ENCODE measurements around the gene CDC14A.

Gene CDC14A

GRCh38 chr1:100457683-100458082, 105.4 kb downstream of the CDC14A start:
- no peak for DNase-seq

GRCh38 chr1:100458661-100459357, 106.5 kb downstream of the CDC14A start:
- no peak for DNase-seq

DNA sequence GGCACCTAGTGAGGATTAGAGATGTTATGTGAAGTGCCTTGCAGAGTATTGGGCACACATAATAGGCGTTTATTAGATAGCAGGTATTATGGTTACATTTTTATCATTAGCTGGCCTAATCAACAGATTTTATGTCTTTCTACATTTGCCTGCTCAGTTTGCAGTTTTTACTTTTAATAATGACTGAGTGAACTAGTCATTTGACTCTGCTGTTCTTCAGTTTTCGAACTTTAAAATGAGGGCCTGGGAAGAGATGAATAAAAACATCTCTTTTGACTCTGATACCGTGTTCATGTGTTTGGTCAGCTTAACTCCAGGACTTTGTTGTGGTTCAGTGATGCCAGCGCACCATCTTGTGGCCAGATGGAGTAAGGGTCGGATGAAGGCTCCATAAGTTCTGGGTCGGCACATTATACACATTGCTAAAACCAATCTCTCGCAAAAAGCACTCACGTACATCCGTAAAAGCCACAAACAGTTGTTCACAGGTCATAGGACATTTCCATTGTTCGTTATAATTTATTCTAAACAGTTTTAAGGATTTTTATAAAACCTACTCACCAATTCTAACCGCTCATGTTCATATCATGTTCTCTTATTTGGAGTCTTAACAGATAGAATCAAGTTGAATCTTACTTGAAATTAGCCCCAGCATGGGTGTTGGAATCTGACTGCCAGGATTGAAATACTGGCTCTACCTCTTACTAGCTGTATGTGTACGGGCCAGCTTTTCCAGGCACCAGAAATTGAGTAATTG, 107.2 kb downstream of the CDC14A start:
- peak; percentile 73 for DNase-seq

DNA sequence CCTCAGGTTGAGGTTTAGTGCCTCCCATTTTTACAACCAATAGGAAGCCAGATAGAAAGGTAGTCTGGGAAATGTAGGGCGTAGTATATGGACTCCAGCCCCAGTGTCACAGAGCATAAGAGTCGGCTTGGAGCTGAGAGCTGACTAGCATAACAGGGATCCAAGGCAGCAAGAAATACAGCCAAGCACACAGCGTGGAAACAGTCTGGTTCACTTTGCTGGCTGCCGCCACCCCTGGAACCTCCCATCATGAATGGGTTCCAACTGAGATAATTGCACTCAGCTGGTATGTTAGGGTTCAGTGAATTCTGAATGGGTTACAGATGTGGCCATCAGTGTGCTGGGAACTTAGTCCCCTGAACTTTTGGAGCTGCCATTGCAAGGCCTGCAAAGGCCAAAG, 108.9 kb downstream of the CDC14A start:
- no peak for DNase-seq

- no peak for DNase-seq
Measured at GRCh38 chr1:100462326-100463025, 110.2 kb downstream of the CDC14A start.

DNA sequence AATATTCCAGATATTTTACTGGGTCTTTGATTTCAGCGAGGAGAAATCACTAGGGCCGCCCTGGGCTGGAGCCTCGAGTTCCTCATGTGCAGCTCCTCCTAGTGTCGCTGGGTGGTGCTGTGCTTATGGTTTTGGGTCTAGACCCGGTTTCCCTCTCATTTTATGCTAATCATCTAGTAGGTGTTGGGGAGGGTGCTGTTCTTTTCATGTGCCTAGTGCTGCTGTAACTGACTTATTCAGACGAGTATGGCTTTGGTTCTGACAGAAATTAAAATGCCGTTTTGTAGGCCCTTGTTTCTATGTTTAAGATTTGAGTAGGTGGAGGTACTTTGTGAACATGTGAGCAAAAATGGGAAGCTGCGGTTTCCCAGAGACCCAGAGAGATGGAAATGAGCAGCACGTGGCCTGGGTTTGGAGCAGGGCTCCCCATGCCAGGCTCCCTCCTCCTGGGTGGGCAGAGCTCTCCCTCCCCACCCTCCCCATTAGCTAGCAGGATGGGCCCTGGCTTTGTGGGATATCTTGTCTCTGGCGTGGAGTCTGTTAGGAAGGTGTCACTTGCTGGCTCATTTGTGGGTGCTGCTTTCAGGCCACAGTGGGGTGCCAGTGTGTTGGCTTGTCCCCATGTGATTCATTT, 111.6 kb downstream of the CDC14A start:
- DNase-seq = peak; percentile 83

GRCh38 chr1:100469578-100469977, 117.3 kb downstream of the CDC14A start:
- no peak for DNase-seq

DNA sequence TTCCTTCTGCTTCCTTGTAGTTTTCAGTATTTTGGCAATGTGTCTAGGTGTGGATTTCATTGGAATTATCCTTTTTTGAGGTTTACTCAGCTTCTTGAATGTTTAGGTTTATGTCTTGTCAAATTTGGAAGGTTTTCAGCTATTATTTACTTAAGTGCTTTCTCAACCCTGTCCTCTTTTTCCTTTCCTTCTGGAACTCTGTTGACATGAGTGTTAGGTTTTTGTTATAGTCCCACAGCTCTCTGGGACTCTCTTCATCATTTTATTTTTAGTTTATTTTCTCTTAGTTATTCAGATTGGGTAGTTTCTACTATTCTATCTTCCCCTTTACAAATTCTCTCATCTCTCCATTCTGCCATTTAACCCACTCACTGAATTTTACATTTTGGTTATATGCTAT, 122.5 kb downstream of the CDC14A start:
- no peak for DNase-seq

GRCh38 chr1:100476735-100477290, 124.5 kb downstream of the CDC14A start:
- DNase-seq = no peak

DNA sequence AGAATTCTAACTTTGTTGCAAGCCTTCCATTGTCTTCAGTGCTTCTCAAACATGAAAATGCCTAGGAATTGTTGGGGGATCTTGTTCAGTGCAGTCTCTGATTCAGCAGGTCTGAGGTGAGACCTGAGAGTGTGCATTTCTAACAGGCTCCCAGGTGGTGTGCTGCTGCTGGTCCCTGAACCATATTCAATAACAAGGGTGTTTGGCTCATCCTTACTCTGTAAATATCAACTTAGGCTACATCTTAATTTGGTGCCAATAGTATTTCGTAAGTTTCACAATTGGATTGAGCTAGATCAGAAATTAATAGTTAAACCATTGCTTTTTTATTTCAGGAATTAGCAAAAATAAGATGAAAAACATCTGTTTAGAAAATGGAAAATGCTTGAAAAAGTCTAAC, 126.5 kb downstream of the CDC14A start:
- no peak for DNase-seq

DNA sequence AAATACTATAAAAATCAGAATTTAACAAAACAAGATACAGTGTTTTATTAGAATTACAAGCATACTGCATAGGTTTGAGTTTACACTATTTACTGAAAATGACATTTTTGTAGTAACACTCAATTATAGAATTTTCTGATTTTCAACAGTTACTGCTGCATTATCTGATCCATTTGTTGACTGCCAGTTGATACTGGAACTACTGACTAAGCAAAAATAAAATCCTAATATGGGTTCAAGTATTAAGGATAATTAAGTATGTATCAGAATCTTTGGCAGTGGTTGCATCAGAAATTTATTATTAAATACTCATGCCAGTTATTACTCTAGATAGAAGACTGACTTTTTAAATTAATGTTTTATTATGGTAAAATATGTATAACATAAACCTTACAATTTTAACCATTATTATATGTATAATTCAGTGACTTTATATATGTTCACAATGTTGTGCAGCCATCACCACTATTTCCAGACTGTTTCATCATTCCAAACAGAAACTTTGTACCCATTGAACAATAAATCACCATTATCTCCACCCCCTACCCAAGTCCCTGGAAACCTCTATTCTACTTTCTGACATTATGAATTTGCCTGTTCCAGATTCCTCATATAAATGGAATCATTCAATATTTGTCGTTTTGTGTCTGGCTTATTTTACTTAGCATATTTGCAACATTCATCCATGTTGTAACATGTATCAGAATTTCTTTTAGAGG, 127.5 kb downstream of the CDC14A start:
- DNase-seq = no peak

- DNase-seq = no peak
Measured at GRCh38 chr1:100481303-100481702, 129.0 kb downstream of the CDC14A start.

DNA sequence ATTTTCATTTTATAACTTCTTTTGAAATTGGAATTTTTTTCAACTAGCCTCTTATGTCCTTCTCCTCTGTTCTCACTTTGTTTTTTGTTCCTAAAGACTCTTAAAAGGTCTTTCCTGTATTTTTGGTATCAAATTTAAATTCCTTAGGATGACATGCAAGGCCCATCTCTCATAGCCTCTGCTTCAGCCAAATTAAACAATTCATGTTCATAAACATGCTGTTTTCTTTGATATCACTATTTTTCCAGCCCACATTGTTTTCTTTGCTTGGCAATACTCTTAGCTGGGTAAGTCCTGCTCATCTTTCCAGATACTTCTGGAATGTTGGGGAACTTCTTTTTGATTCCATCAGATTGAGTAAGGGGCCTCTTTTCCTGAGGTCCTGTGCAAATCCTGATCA, 129.9 kb downstream of the CDC14A start:
- no peak for DNase-seq

DNA sequence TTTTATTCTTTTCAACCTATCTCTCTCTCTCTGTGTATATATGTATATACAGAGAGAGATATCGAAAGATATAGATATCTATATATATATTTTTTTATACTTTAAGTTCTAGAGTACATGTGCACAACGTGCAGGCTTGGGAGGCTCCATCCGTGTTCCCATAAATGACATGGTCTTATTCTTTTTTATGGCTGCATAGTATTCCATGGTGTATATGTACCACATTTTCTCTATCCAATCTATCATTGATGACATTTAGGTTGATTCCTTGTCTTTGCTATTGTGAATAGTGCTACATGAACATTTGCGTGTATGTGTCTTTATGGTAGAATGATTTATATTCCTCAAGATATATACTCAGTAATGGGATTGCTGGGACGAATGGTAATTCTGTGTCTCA, 130.4 kb downstream of the CDC14A start:
- DNase-seq = no peak

DNA sequence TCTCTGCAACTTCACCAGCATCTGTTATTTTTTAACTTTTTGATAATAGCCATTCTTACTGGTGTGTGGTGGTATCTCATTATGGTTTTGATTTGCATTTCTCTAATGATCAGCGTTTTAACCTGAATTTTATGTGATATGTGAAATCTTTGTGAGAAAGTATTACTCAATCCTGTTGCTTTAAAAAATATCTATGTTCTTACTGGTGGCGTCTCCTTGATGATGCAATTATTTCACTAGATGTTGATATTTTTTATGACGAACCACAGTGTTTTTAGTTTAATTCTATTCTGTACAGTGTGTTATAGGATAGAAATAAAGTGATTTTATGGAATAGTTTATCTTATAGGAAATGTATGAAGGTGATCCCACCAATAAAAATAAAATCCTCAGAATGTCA, 130.9 kb downstream of the CDC14A start:
- no peak for DNase-seq

GRCh38 chr1:100485855-100486258, 133.6 kb downstream of the CDC14A start:
- DNase-seq = no peak

DNA sequence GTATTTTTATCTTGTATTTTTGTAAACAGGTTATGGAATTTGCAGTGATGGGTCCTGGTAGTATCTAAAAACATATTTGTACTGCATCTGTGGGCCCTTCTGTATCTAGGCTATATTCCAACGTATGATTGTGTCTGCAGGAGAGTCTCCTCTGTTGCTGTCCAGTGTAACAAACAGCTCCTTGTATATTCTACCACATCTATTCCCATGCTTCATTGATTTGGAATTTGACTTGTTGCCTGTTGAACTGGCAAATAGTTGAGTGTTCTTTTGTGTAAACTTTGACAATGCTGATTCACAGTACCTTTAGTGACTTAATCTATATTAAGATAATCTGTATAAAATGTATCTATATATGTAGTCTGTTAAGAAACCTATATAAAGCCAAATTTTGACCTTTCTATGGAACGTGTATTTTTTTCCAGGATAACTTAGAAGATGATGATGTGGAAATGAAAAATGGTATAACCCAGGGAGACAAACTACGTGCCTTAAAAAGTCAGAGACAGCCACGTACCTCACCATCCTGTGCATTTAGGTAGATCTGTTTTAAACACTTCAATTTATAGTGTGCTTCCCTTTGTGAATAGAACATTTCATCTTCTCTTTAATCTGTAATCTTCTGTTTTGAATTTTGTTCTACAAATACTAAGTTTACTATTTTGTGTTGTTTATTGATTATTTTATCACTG, 142.2 kb downstream of the CDC14A start:
- DNase-seq = no peak

DNA sequence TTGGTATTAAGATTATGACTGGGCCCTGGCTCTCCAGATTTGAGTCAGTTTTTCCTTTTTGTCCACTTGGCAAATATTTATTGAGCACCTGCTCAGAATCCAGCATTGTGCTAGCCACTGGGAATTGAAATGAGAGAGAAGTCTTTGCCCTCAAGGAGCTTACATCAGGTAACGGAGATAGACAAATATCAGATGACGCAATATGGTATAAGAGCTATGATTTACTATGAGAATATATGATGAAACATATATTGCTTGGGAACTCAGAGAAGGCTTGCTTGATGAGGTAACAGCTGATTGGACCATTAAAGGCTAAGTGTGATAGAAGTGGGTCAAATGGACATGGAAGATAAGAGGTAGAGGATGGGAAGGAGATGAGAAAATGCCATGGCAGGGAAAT, 144.6 kb downstream of the CDC14A start:
- DNase-seq = no peak

DNA sequence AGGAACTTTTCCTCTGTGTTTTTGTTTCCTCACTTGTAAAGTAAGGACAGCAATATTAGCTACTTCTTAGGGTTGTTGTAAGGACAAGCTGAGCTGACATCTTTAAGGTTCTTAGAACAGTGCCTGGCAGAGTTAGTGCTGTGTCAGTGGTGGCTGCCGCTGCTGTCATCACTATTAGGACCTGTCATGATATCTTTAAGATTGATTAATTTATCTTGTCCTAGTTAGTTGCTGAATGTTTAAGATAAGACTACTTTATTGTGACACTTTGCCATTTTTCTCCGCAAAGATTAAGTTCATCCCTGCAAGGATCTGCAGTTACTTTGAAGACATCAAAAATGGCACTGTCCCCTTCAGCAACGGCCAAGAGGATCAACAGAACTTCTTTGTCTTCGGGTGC, 145.5 kb downstream of the CDC14A start:
- no peak for DNase-seq

DNA sequence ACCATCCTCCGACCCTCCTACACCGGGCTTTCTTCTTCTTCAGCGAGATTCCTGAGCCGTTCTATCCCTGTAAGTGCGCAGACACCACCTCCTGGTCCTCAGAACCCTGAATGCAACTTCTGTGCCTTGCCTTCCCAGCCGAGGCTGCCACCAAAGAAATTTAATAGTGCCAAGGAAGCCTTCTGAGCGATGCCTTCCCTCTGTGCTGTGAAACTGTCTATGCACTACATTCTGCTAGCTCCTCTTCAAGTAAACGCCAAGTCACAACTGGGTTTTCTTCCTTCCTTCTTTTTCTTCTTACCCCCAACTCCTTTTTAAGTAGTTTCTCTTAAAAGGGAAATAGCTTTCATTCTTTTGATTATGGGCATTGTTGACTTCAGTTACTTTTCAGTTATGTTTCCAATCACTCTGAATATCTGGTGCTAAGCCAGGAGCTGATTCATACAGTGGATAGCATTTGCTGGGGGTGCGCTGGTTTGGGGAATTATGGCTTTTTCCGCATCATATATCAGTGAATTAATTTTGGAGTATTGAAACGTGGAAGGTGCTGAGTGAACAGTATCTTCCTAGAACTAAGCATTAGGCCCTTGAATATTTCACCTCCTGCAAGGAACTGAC, 147.0 kb downstream of the CDC14A start:
- DNase-seq = peak; percentile 1

GRCh38 chr1:100502052-100502792, 149.9 kb downstream of the CDC14A start:
- no peak for DNase-seq

All from GDM1 (cell line).